AG08396 (cell line): ENCODE results near the gene FHL1.
A peak's percentile ranks its signal among the peaks of the same experiment; 100 is the strongest.
"Not testable (repeated sequence)": the region's sequence is repeated elsewhere in the genome, so short reads cannot be mapped to it uniquely, and the experiment has no call there.

ENCODE experiments used
- DNase-seq: peaks from one replicate; pipeline ENCODE4 v3.0.0; 2012; ENCODE audit warnings: low spot score, mixed read lengths

Gene FHL1

DNA sequence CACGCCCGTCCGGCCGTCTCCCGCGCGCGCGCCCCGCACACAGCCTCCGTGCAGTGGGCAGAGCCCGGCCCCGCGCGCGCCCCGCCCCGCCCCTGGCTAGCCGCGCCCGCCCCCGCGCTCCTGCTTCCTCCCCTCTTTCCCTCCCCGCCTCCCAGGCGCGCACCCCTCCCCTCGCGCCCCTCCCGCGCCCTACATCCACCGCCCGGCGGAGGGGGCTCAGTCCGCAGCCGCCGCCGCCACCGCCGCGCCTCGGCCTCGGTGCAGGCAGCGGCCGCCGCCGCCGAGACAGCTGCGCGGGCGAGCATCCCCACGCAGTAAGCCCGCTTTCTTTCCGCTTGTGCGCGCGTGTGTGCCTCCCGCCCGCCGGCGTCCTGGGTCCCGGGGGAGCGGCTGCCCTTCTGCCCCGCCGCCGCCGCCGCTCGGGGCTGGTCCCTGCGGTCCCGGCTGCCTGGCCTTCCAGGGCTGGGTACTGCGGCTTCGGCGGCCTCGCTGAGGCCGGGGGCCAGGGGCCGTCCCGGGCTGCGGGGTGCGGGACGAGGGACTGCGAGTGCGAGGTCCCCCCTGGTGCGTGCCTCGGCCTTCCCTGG lies at the start of gene FHL1:
FHL1 (plus strand) TSS at position 219 of the 587 bp plus-strand sequence.
- peak; percentile 75 for DNase-seq

DNA sequence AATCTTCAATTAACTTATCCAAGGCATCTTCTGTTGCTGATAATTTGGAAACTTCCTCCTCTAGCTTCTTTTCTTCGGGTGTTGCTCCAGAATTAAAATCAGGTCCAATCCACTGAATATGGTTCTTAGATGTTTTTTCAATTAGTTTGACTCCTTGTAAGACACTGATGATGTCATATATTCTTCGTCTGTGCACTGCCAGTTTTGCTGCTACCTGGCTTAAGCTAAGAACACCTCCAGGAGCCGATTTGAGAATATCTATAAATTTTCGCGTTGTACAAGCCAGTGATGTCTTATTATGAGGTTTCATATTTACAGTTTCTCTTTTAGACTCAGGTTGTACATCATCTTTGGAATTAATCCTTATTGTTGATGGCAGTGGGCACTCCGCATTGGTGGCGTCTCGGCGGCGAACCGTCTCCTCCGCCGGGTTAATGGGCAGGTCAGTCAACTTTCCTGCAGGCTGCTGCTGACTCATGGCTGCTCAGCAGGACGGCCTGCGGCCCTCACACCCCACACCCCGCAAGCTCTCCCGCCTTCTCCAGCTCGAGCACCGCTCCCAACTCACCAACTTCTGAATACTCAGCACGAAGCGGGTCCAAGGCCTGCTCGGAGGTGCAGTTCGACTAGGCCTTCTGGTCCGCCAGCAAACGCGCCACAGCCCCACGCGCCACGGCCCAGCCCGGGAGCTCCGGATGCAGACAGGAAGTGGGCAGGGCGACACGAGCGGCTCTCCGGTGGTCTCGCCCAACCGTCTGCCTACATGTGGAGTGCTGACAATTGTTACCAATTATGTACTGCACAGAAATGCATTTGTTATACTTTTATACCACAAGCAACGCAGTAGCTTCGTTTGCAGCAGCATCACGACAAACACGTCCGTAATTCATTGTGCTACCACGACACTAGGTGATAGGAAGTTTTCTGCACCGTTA lies 49.2 kb upstream of the FHL1 start:
- no peak for DNase-seq

DNA sequence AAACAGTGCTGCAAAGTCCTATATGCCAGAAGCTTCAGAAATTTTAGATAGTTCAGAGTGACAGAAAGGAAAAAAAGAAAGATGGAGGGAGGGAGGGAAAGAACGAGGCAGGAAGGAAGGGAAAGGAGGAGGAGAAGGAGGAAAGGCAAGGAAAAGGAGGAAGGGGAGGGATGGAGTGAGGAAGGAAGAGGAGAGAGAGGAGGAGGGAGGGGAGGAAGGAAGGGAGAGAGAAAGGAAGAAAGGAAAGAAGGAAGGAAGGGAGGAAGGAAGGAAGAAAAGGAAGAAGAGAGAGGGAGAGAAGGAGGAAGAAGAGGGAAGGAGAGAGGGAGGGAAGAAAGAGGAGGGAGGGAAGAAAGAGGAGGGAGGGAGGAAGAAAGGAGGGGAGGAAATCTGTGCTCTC lies 42.4 kb upstream of the FHL1 start:
- no peak for DNase-seq

DNA sequence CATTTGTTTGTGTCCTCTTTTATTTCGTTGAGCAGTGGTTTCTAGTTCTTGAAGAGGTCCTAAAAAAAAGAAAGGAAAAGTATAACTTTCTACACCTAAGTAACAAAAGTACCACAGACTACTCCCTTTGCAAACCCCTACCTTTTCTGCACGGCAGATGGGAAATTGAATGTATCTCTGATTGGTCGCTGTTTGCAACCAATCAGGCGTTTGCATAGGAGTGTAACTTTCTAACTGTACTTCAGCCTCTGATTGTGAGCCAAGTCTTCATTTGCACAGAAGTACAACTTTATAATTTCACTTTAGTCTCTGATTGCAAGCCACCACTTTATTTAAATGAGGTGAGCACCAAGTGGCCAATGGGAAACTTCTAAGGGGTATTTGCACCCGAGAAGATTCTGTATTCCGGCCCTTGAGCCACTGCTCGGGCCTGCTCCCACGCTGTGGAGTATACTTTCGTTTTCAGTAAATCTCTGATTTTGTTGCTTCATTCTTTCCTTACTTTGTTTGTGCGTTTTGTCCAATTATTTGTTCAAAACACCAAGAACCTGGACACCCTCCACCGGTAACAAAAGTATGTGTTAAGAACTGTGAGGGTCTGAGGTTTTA lies 40.3 kb upstream of the FHL1 start:
- DNase-seq = no peak

DNA sequence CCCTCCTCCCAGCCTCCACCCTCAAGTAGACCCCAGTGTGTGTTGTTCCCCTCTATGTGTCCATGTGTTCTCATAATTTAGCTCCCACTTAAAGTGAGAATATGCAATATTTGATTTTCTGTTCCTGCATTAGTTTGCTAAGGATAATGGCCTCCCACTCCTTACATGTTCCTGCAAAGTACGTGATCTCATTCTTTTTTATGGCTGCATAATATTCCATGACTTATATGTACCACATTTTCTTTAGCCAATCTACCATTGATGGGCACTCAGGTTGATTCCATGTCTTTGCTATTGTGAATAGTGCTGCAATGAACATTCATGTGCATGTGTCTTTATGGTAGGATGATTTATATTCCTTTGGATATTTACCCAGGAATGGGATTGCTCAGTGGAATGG lies 38.4 kb upstream of the FHL1 start:
- not testable (repeated sequence) for DNase-seq

DNA sequence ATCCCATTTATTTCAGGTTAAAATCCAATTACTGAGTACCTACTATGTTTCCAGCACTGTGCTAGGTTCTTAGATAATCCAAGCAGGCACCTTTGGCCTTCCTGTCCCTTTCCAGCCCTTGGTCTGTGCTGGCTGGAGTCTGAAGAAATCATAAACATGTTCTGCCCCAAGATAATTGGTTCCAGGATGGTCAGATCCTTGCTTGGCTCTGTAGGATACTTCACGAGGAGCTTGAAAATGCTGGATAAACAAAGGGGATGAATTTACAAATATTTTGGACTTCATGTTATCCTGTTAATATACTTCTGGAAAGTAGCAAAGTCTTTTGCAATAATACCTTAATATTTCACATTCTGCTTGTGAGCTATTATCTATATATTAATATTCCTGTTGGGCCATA lies 35.0 kb upstream of the FHL1 start:
- no peak for DNase-seq

DNA sequence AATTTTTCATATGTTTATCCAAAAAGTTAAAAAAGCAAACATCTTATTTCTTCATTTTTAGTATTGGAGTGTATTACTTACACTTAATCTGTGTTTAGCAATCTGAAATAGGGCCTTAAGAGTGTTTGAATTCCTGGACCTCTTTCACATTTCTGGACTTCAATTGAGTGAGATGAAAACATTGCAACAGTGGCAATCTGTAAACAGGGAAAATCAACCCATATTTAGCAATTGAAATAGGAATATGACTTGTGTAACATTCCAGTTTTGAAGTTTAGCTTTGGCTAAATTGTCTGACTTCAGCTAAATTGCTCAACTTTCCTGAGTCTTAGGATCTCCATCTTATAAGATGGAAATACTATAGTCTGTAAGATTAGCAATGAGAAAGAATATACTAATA lies 34.6 kb upstream of the FHL1 start:
- no peak for DNase-seq

DNA sequence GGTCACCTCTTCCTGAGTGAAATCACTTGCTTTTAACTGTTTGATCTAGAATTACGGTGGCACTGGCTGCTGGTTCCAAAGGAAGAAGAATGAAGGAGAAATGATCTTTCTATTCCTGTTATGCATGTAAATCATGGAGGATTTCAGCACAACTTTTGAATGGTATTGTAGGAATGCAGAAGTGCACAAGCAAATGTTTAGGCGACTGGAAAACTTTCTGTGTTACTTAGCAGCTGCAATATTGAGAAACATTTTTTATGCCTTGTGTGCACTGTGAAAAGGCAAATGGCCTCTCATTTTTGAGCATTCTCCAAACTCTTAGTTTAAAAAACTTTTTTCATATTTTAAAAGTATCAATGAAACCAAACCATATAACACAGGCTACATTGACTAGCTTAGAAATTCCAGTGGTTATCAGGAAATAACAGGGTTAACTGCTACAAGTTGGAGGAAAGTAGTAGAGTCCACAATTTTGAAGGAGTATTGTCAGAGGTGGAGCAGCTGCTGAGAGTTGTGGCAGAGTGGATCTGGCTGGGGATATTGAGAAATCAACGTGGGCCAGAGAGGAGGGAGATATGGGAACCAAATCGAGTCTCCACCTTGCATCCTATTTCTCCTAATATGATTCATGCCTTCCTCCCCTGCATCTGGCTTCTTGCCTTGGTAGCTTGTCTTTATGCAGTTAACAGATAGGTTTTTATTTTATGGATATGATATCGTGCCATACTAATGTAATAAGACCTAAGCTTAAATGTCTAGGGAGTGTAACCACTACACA lies 32.0 kb upstream of the FHL1 start:
- peak; percentile 14 for DNase-seq

DNA sequence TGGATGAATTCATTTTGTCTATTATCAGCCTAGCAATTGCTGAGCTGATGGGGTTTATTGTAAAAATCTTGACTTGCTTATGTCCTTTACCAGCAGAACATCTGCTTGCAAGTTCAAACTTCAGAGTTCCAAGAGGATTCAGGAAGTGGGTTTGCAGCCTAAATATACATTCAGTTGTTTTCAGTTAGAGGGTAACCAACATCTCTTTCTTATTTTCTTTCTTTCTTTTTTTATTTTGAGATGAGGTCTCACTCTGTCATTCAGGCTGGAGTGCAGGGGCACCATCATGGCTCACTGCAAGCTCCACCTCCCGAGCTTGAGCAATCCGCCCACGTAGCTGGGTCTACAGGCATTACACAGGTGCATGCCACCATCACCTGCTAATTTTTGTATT lies 31.4 kb upstream of the FHL1 start:
- DNase-seq = no peak

DNA sequence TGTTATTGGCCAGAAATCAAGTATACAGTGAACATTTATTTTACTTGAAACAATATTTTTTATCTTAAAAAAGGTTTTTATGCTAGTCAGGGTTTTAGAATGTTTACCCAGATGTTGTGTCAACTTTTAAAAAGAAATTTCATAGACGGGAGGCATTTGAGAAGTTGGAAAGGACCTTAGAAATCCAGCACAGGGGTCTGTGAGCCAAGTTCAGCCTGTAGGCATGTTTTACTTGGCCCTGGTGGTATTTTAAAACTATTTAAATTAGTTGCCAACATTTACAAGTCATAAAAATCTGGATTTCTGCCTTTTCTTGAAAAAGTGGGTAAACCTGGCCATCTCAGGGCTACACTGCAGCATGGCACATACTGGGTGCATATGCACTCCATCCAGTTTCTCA lies 25.5 kb upstream of the FHL1 start:
- DNase-seq = no peak

DNA sequence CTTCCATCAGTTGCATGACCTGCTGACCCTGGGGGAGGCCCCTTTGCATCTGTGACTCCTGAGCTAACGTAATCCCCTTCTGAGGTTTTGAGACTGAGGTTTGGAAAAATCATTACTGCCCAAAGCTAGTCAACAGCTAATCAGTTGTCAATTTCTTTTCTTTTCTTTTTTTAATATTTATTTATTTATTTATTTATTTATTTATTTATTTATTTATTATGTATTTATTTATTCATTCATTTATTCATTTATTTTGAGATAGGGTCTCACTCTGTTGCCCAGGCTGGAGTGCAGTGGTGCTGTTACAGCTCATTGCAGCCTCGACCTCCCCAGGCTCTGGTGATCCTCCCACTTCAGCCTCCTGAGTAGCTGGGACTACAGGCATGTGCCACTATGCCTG lies 25.1 kb upstream of the FHL1 start:
- DNase-seq = no peak

DNA sequence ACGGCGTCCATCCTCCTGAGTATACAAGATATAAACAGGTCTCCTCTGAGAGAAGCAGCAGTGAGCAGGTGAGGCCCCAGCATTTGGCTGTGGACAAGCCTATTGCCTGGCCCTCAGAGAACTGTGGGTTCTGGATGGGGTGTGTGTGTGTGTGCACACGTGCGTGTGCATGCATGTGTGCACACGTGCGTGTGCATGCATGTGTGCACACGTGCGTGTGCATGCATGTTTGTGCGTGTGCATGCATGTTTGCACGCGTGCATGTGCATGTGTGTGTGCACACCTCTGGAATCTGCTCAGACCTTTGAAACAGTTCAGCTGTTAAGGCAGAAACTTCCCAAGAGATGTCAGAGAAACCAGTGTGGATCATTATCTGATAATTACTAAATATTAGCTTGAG lies 22.2 kb upstream of the FHL1 start:
- DNase-seq = no peak

DNA sequence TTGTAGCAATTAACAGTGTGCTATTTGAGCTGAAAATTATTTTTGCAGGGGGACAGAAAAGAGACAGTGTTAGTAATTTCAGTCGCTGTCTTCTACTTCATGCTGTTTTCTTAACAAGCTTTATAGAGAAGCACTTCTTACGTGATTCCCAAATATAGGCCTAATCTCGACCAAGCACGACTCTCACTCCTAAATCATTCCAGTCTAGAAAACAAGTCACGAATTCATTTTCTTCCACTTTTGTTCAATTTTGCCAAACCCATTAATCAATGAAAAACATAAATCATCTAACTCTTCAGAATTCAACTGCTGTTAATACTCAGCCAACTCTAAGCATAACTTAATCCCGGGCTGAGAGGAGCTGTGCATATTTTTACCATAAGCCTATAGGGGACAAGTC lies 21.0 kb upstream of the FHL1 start:
- DNase-seq = no peak

DNA sequence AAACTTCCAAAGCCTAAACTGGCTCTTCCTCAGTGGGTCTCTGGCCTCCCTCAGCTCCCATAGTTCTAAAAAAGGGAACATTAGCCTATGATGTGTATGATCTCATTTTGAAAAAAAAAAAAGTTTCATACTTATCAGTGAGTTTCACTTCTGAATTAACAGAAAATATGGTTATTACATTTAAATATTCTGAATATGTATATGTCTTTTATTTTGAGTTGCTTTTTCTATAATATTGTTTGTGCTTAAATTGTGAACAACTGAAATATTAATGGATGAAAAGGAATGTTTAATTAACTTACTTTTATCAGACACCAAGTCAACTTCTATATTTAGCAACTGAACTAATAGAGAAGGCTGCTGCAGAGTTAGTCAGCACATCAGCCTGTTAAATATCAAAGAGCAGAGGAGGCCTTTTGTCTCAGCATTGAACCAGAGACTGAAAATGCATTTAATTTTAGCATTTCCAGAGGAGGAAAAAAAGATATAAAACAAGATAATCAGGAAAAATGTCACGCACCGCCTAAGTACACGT lies 20.4 kb upstream of the FHL1 start:
- no peak for DNase-seq

DNA sequence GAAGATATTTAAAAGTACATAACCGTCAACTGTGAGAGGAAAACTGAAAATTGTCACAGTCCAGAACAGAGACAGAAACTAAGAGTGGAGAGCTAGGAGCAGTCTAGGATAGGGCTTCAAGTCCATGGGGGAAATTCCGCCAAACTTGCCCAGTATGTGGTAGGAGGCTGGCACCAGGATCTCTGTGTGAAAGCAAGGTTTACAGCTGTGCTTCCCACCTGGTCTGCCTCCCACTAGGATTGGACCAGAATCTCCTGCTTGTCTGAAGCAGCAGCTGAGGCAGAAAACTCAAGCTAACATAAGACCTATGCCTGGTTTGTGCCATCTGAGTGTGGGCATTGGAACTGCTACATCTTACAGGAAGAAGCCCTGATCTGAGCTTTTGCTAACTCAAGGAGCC lies 18.6 kb upstream of the FHL1 start:
- no peak for DNase-seq

DNA sequence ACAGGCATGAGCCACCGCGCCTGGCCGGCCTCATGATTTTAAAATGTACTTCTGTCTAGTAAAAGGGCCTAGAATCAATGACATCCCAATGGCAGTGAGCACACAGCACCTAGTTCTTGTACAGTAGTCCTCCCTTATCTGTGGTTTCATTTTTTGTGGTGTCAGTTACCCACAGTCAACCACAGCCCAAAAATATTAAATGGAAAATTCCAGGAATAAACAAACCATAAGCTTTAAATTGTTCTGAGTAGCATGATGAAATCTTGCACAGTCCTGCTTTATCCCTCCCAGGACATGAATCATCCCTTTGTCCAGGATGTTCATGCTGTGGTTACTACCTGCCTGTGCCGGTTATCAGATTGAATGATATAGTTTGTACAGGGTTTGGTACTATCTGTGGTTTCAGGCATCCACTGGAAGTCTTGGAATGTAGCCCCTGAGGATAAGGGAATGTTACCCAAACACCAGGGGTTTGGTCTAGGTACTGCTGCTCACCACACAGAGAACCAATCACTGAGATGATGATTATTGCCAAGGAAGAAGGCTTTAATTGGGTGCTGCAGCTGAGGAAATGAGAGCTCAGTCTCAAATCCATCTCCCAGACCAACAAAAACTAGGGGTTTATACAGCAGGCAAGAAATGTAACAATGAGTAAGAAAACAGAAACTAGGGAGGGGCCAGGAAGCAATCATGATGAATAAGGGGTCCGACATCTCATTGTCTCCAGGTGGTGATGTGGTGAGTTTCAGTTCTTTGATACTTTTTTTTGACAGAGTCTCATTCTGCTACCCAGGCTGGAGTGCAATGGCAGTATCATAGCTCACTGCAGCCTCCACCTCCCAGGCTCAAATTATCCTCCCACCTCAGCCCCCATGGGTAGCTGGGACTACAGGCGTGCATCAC lies 16.2 kb upstream of the FHL1 start:
- no peak for DNase-seq

DNA sequence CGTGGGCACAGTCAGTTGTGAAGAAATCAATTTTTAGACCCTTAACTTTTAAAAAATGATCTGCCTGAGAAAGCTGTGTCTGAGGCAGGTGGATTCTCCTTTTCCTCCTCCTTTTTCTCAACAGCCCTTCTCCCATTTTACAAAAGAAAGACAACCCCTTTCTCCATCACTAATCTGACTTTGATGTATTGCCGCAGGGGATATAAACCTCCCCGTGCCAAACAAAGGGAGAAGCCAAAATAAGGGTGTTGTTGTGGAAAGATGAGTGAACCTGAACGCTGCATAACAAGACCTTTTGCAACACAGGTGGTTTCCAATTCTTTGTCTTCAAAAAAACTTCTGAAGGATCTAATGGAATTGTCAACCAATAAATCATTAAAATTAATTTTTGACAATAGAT lies 8.4 kb upstream of the FHL1 start:
- no peak for DNase-seq

DNA sequence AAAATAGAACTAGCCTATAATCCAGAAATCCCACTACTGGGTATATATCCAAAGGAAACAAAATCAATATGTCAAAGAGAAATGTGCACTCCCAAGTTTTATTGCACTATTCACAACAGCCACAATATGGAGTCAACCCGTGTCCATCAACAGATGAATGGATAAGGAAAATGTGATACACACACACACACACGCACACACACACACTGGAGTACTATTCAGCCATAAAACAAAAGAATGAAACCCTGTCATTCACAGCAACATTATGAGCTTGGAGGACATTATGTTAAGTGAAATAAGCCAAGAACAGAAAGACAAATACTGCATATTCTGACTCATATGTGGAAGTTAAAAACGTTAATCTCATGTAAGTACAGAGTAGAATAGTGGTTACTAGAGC lies 5.8 kb upstream of the FHL1 start:
- DNase-seq = no peak

DNA sequence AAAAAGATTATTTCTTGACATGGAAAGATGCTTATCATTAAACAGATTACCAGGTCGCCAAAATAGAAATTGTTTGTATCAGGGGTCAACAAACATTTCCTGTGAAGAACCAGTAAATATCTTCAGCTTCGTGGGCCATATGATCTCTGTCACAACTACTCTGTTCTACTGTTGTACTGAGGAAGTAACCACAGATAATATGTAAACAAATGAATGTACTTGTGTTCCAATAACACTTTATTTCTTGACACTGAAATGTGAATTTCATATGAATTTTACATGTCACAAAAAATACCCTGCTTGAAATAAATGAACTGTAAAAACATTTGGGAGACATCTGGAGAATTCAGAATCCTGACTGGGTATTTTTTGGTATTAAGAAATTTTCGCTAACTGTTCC lies 4.7 kb upstream of the FHL1 start:
- no peak for DNase-seq

DNA sequence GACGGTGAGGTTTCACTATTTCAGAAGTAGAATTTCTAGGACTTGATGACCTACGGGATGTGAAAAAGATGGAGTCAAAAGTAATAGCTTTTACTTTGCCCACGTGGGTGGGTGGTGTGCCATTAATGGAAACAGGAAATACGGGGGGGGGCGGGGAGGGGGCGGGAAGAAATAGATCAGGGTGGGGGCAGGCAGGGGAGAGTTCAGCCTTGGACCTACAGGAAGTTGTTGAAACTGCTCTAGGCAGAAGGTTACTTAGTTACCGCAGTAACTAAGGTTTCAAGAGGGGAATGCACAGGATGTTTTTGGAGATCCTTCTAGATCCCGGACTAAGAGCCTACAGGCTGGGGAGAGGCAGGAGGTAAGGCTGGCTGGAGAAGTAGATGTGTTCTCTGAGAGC lies 3.6 kb upstream of the FHL1 start:
- DNase-seq = no peak

DNA sequence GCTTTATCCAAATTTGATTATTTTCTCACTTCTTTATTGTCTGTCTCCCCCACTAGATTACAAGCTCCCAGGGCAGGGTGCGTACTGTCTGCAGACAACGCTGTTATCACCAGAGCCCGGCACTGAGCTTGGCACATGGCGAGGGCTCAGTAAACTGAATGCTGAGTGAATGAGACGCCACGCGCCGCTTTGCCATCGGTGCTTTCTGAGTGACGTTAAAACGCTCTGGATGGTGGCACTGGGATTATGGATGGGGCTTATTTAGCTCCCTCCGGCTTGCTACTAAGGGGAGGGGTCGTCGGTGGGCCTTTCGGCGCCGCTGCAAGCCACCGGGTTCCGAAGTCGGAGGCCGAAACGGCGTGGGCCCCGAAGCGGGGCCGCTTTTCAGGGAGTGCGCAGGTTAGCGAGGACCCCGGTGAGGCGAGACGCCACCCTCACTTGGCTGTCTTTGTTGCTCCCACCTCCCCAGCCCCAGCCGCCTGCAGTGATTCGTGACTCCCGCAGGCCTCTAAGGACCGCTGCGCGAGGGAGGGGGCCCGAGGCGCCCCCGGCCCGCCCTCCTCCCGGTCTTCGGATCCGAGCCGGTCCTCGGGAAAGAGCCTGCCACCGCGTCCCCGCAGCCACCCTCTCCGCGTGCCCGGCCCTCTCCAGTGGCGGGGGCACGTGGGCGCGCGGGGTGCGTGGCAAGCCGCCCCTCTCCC lies 569 bp upstream of the FHL1 start:
- DNase-seq = no peak
